NCI-H146 treated with DMSO at 0.1 percent for 48 hours (cell line): Measurements from ENCODE around the gene LRTM2.

ENCODE experiments used
- DNase-seq: peaks from one replicate; lab custom pipeline; 2025; ENCODE audit not compliant: unreplicated experiment; lab: John Stamatoyannopoulos, UW

The LRTM2 gene

GRCh38 chr12:1882850-1883470 is 62.6 kb downstream of the LRTM2 start:
- no peak for DNase-seq

- DNase-seq, result no peak
Observed at GRCh38 chr12:1883513-1883912, 63.1 kb downstream of the LRTM2 start.

GRCh38 chr12:1884651-1885050 is 64.3 kb downstream of the LRTM2 start:
- no peak for DNase-seq

- DNase-seq, result no peak
Observed at GRCh38 chr12:1885082-1885596, 64.8 kb downstream of the LRTM2 start.

GRCh38 chr12:1885599-1886245 is 65.4 kb downstream of the LRTM2 start:
- DNase-seq, result no peak
